Airway epithelial cell (primary cell): Measurements from ENCODE around the gene ZNF746. TPM values are rescaled to one million over a fixed set of nuclear protein-coding genes. Genes with fewer than 3 reads are reported as not detected.

Experiments used
- total RNA-seq: library from RNA; depleted of rRNA; stranded (reverse); fragments of >200 nt; gene quantifications from 2 replicates; pipeline ENCODE4 v1.2.3, GENCODE V29; 2015

ZNF746 gene
- total RNA-seq: 20.6 and 24.1 TPM in 2 replicates

DNA sequence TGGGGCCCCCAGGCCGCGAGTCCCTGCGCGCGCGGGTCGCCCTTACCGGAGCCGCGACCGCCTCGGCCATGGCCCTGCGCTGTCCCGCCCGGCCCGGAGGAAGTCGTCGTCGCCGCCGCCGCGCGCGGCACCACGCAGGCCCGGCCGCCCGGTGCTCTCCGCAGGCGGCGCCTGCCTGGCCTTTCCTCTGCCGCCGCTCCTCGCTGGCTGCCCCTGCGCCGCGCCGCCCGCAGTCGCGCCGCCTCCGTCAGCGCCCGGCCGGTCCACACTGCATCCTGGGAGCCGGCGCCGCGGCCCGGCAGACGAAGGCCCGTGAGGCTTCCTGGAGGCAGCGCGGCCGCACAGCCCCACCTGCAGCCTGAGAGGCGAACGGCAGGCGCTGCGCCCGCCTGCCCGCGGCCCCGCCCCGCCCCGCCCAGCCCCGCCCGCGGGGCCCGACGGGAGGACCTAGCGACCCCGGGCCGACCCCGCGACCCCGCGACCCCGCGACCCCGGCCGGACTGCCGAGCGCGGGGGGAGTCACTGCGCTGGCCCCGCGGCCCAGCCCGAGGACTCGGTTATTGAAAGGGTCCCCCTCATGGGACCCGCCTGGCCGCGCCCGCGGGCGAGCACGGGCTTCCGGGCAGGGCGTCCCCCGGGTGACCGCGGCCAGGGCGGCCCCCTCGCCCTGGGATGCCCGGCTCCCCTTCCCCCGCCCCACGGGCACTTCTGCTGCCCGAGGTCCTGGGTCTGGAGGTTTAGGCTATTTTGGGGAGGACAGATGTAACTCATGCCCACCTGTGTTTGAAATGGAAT is at the start of gene ZNF746:
Gene ZNF746, minus strand, starts transcription at position 343 of the 795 bp plus-strand sequence. Its CDS starts 273 bp downstream, at position 70.

DNA sequence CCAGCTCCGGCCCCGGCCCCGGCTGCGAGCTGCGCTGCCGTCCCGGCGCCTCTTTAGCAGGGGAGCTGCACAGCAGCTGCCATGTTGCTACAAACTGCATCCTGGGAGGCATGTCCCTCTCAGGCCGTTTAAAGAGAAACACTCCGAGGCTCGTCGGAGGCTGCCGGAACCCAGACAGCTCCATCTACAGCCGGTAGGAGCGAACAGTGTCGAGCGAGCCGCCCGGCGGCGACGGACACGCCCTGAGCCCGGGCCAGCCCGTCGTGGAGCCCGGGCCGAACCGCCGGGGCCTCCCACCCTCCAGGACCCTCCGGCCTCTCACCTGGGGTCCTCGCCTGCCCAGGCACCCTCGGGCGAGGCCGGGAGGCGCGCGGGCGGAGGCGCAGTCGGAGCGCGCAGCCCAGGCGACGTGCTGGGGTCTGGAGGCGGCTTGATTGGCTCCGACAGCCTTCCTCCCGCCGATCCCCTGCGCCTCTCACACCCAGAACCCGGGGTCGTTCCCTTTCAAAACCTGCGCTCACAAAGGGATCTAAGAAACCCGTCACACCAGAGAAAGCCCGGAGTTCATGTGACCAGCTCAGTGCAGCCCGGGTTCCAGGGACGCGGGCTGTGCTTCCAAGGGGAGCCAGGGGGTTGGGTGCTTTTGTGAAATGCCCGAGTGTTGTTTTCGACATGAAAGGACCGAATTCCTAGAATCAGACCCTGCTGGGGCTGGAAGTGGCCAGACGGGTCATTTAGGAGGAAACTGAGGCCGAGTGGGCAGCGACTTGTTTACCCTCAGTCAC is 36.9 kb downstream of the ZNF746 start, which contains the start of gene ZNF777:
Gene ZNF777, minus strand, starts transcription at position 570 of the 785 bp plus-strand sequence. CDS start 5,040 bp downstream, outside the sequence.

Other genes with a start within 250 kb of the ZNF746 start
- gene ZNF783, start 235.6 kb downstream of the ZNF746 start, total RNA-seq: 4.1 and 6.3 TPM in 2 replicates
- 11.3 and 12.2 TPM in 2 replicates for gene ZNF777, start 36.7 kb downstream of the ZNF746 start, total RNA-seq